Measurements from ENCODE around the gene WDR53. TPM values are rescaled to one million over a fixed set of nuclear protein-coding genes. Genes with fewer than 3 reads are reported as not detected.

WDR53 gene
- total and polyA plus RNA-seq, 9 of the 15 experiments (the other 6 are each of a cell fraction or from before 2014, with no cell fraction given): 13.0 to 34.5 (median 20.9) TPM

DNA sequence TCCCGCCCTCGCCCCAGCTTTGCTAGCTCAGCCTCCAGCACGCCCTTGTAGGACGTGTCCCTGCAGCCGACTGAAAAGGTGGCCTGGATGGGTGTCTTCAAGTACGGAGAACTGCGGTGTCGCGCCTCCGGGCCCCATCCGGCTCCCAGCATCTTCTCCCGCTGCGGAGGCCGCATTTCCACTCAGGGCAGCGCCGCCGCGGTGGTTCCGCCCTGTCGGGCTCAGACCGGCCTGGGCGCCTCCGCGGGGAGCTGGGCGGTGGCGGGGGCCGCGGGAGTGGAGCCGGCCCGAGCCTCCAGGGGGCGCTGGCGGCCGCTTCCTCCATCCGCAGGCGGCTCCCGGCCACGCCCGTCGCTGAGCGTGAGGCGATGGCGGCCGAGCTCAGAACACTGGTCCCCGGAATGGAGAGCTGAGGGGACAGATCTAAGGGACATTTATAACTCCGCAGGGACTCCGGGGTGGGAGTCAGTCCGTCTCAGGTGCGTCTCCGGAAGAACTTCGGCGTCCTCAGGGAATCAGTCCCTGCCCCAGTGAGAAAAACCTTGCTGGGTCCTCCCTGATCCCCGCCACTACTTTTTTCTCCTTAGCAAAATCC is 39.6 kb downstream of the WDR53 start (continued):
- TF ChIP-seq, protein P1, sequence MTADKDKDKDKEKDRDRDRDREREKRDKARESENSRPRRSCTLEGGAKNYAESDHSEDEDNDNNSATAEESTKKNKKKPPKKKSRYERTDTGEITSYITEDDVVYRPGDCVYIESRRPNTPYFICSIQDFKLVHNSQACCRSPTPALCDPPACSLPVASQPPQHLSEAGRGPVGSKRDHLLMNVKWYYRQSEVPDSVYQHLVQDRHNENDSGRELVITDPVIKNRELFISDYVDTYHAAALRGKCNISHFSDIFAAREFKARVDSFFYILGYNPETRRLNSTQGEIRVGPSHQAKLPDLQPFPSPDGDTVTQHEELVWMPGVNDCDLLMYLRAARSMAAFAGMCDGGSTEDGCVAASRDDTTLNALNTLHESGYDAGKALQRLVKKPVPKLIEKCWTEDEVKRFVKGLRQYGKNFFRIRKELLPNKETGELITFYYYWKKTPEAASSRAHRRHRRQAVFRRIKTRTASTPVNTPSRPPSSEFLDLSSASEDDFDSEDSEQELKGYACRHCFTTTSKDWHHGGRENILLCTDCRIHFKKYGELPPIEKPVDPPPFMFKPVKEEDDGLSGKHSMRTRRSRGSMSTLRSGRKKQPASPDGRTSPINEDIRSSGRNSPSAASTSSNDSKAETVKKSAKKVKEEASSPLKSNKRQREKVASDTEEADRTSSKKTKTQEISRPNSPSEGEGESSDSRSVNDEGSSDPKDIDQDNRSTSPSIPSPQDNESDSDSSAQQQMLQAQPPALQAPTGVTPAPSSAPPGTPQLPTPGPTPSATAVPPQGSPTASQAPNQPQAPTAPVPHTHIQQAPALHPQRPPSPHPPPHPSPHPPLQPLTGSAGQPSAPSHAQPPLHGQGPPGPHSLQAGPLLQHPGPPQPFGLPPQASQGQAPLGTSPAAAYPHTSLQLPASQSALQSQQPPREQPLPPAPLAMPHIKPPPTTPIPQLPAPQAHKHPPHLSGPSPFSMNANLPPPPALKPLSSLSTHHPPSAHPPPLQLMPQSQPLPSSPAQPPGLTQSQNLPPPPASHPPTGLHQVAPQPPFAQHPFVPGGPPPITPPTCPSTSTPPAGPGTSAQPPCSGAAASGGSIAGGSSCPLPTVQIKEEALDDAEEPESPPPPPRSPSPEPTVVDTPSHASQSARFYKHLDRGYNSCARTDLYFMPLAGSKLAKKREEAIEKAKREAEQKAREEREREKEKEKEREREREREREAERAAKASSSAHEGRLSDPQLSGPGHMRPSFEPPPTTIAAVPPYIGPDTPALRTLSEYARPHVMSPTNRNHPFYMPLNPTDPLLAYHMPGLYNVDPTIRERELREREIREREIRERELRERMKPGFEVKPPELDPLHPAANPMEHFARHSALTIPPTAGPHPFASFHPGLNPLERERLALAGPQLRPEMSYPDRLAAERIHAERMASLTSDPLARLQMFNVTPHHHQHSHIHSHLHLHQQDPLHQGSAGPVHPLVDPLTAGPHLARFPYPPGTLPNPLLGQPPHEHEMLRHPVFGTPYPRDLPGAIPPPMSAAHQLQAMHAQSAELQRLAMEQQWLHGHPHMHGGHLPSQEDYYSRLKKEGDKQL (CRISPR knock-in tag; IDR thresholded peaks at IDR 0.05; ENCODE audit: borderline replicate concordance): 0 out of 2 replicates have a peak, but pooled peaks have one; percentile 60
- TF ChIP-seq CBX1 (IDR thresholded peaks at IDR 0.05; ENCODE audit: low read depth) (0 out of 2 replicates have a peak, but pooled peaks have one; percentile 33), NFE2 (IDR thresholded peaks at IDR 0.05; ENCODE audit: low read depth) (no peak), ATF1 (CRISPR knock-in tag; IDR thresholded peaks at IDR 0.05) (no peak), ATF1 (tag; IDR thresholded peaks at IDR 0.05) (peak; percentile 28; the same call in 1 of the 2 replicates), ZNF12 (CRISPR knock-in tag; IDR thresholded peaks at IDR 0.05) (no peak), RBBP5 (IDR thresholded peaks at IDR 0.05; ENCODE audit: borderline replicate concordance, insufficient read depth, low read length, poor library complexity, severe bottlenecking) (peak; percentile 59), ZSCAN29 (IDR thresholded peaks at IDR 0.05) (peak; percentile 62; the same call in 1 of the 2 replicates), ZNF324 (CRISPR knock-in tag; IDR thresholded peaks at IDR 0.05) (no peak), MAFG (tag; conservative IDR thresholded peaks at IDR 0.05) (no peak), SIN3A (IDR thresholded peaks at IDR 0.05; ENCODE audit: borderline replicate concordance in 2 of 2, control insufficient read depth in 1 of 2, low read depth in 2 of 2, low read length in 2 of 2) (no peak), ZNF23 (CRISPR knock-in tag; IDR thresholded peaks at IDR 0.05) (no peak), HNRNPLL (IDR thresholded peaks at IDR 0.05; ENCODE audit: low read depth, low read length, poor library complexity, severe bottlenecking) (peak; percentile 14), KDM1A (IDR thresholded peaks at IDR 0.05) (no peak)
- TF ChIP-seq, protein P2, sequence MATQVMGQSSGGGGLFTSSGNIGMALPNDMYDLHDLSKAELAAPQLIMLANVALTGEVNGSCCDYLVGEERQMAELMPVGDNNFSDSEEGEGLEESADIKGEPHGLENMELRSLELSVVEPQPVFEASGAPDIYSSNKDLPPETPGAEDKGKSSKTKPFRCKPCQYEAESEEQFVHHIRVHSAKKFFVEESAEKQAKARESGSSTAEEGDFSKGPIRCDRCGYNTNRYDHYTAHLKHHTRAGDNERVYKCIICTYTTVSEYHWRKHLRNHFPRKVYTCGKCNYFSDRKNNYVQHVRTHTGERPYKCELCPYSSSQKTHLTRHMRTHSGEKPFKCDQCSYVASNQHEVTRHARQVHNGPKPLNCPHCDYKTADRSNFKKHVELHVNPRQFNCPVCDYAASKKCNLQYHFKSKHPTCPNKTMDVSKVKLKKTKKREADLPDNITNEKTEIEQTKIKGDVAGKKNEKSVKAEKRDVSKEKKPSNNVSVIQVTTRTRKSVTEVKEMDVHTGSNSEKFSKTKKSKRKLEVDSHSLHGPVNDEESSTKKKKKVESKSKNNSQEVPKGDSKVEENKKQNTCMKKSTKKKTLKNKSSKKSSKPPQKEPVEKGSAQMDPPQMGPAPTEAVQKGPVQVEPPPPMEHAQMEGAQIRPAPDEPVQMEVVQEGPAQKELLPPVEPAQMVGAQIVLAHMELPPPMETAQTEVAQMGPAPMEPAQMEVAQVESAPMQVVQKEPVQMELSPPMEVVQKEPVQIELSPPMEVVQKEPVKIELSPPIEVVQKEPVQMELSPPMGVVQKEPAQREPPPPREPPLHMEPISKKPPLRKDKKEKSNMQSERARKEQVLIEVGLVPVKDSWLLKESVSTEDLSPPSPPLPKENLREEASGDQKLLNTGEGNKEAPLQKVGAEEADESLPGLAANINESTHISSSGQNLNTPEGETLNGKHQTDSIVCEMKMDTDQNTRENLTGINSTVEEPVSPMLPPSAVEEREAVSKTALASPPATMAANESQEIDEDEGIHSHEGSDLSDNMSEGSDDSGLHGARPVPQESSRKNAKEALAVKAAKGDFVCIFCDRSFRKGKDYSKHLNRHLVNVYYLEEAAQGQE (IDR thresholded peaks at IDR 0.05; ENCODE audit: borderline replicate concordance): peak; percentile 71; the same call in 1 of the 2 replicates
- TF ChIP-seq, protein P2 (CRISPR knock-in tag; IDR thresholded peaks at IDR 0.05; ENCODE audit: low read depth): peak; percentile 55; the same call in 1 of the 2 replicates
